OCI-LY7 (cell line): Measurements from ENCODE around the gene SLC25A13. TPM values are rescaled to one million over a fixed set of nuclear protein-coding genes. Genes with fewer than 3 reads are reported as not detected.

Source experiments
- BruUV-seq: library from RNA; stranded (reverse); fragments of 400-500 nt; replicated peaks from 2 replicates; lab custom pipeline; 2021; lab: Mats Ljungman, UMichigan
- CTCF ChIA-PET: fragments of 300-600 bp; sonication (Branson Sonifier 250); formaldehyde crosslinking; loops from one replicate; lab custom pipeline; 2022; ENCODE audit warnings: antibody characterized with exemption; ENCODE audit not compliant: unreplicated experiment; lab: Charles Lee
- POLR2A ChIA-PET: fragments of 300-600 bp; sonication (Branson Sonifier 250); formaldehyde crosslinking; loops from one replicate; lab custom pipeline; 2022; ENCODE audit warnings: antibody characterized with exemption; lab: Charles Lee
- DNase-seq: peaks from one replicate; pipeline ENCODE4 v3.0.0-alpha.2; 2015; ENCODE audit warnings: low spot score
- H2AFZ ChIP-seq: fragments of 200-600 bp; sonication (generic), shearing (Covaris generic); 2 replicates; pipeline ENCODE4 v1.6.1; 2014; ENCODE audit warnings: mild to moderate bottlenecking, antibody characterized with exemption, low read length, moderate library complexity
- H3K27ac ChIP-seq: fragments of 200-600 bp; sonication (generic); 2 replicates; pipeline ENCODE4 v1.5.1; 2014; ENCODE audit warnings: mixed run types, low read depth, mild to moderate bottlenecking, moderate library complexity, low read length, inconsistent platforms; ENCODE audit not compliant: poor library complexity, severe bottlenecking
- H3K36me3 ChIP-seq: fragments of 200-600 bp; sonication (generic); 2 replicates; pipeline ENCODE4 v1.6.1; 2014; ENCODE audit warnings: mild to moderate bottlenecking, antibody characterized with exemption, low read length, moderate library complexity, mixed read lengths; ENCODE audit not compliant: insufficient read depth
- H3K4me1 ChIP-seq: fragments of 200-600 bp; sonication (generic); 2 replicates; pipeline ENCODE4 v1.5.1; 2014; ENCODE audit warnings: mild to moderate bottlenecking, low read length; ENCODE audit not compliant: insufficient read depth, poor library complexity, severe bottlenecking
- H3K4me2 ChIP-seq: fragments of 200-600 bp; sonication (generic); 2 replicates; pipeline ENCODE4 v1.6.1; 2014; ENCODE audit warnings: mild to moderate bottlenecking, low read length
- H3K4me3 ChIP-seq: fragments of 200-600 bp; sonication (generic); 2 replicates; pipeline ENCODE4 v1.5.1; 2014; ENCODE audit warnings: mild to moderate bottlenecking, low read depth, low read length; ENCODE audit not compliant: poor library complexity, severe bottlenecking
- H3K79me2 ChIP-seq: fragments of 200-600 bp; sonication (generic); 2 replicates; pipeline ENCODE4 v1.6.1; 2016; ENCODE audit warnings: low read depth, mild to moderate bottlenecking, low read length, moderate library complexity, mixed read lengths; ENCODE audit not compliant: insufficient read depth
- H3K9me2 ChIP-seq: fragments of 200-600 bp; sonication (generic); 2 replicates; pipeline ENCODE4 v1.6.1; 2016; ENCODE audit warnings: mild to moderate bottlenecking, low read length, mixed read lengths; ENCODE audit not compliant: insufficient read depth
- H3K9me3 ChIP-seq: fragments of 200-600 bp; sonication (generic); 2 replicates; pipeline ENCODE4 v1.6.1; 2014; ENCODE audit warnings: mild to moderate bottlenecking, mixed run types, low read length, mixed read lengths
- H4K20me1 ChIP-seq: fragments of 200-600 bp; sonication (generic); 2 replicates; pipeline ENCODE4 v1.6.1; 2014; ENCODE audit warnings: mild to moderate bottlenecking, antibody characterized with exemption, low read length, moderate library complexity, mixed read lengths; ENCODE audit not compliant: insufficient read depth
- CTCF ChIP-seq: fragments of 200-600 bp; sonication (generic); conservative IDR thresholded peaks from 2 replicates; pipeline ENCODE4 v1.5.1; 2014; ENCODE audit warnings: mild to moderate bottlenecking, antibody characterized with exemption, low read length, moderate library complexity, mixed read lengths
- EZH2phosphoT487 ChIP-seq: fragments of 200-600 bp; sonication (generic); IDR thresholded peaks from 2 replicates; pipeline ENCODE4 v1.6.1; 2018; ENCODE audit warnings: low read depth, borderline replicate concordance, mild to moderate bottlenecking, mixed run types, antibody characterized with exemption, low read length, moderate library complexity, mixed read lengths
- intact Hi-C: fragments of 100-400 bp; cut with micrococcal nuclease; formaldehyde crosslinking; loops from one replicate; pipeline ENCODE4 v1.10.0; 2022; ENCODE audit not compliant: unreplicated experiment
- total RNA-seq, 2 experiments: library from RNA; depleted of rRNA in 1 of 2; stranded (reverse); fragments of >200 nt in 1 of 2; shearing (Covaris generic) in 1 of 2; gene quantifications; 2 replicates each; pipeline ENCODE4 v1.2.3, GENCODE V29; 2014 to 2022

Gene SLC25A13
- total RNA-seq, 2 experiments from 2014 or later, result 0.63 TPM; not detected in 1

- intact Hi-C loops, result no loop called here
- ChIA-PET CTCF (no interaction called here), POLR2A (no interaction called here)
- H3K79me2 ChIP-seq, result no peaks in the 10 kb centered on the region
- no peak for DNase-seq
- H3K9me2 ChIP-seq, result no peaks in the 10 kb centered on the region
- no peaks in the 10 kb centered on the region for H3K4me1 ChIP-seq
- H3K27ac ChIP-seq, result no peak overlapping the region
- H4K20me1 ChIP-seq, result no peaks in the 10 kb centered on the region; the same call in 1 of the 2 replicates
- H3K9me3 ChIP-seq, result no peaks in the 10 kb centered on the region
- no peak overlapping the region for H3K4me2 ChIP-seq
- H2AFZ ChIP-seq, result no peak overlapping the region
- H3K4me3 ChIP-seq, result no peak overlapping the region
- BruUV-seq, result no TSS peak
- TF ChIP-seq EZH2phosphoT487, result no peak
- TF ChIP-seq CTCF, result no peak
- H3K36me3 ChIP-seq, result no peaks in the 10 kb centered on the region
These were observed 85.5 kb downstream of the SLC25A13 start for GRCh38 chr7:96236198-96237039.

GRCh38 chr7:96235281-96235680, 86.6 kb downstream of the SLC25A13 start:
- intact Hi-C loops, result no loop called here
- BruUV-seq, result no TSS peak
- Histone ChIP-seq H3K4me3 (no peak overlapping the region), H3K36me3 (no peaks in the 10 kb centered on the region), H3K9me2 (no peaks in the 10 kb centered on the region), H3K27ac (no peak overlapping the region), H3K9me3 (no peaks in the 10 kb centered on the region), H3K4me1 (no peaks in the 10 kb centered on the region), H3K79me2 (no peaks in the 10 kb centered on the region), H2AFZ (no peak overlapping the region), H4K20me1 (no peaks in the 10 kb centered on the region; the same call in 1 of the 2 replicates), H3K4me2 (no peak overlapping the region)
- no peak for TF ChIP-seq EZH2phosphoT487
- TF ChIP-seq CTCF, result no peak
- ChIA-PET POLR2A (no interaction called here), CTCF (no interaction called here)
- no peak for DNase-seq

- no peak overlapping the region for H3K27ac ChIP-seq
- DNase-seq, result no peak
- CTCF ChIA-PET, result no interaction called here
- no peaks in the 10 kb centered on the region for H3K9me3 ChIP-seq
- H3K79me2 ChIP-seq, result no peaks in the 10 kb centered on the region
- no peaks in the 10 kb centered on the region for H3K9me2 ChIP-seq
- H3K4me3 ChIP-seq, result no peak overlapping the region
- BruUV-seq, result no TSS peak
- H3K4me2 ChIP-seq, result no peak overlapping the region
- no peaks in the 10 kb centered on the region for H3K4me1 ChIP-seq
- no peak overlapping the region for H2AFZ ChIP-seq
- H3K36me3 ChIP-seq, result no peaks in the 10 kb centered on the region
- TF ChIP-seq CTCF, result no peak
- no peak for TF ChIP-seq EZH2phosphoT487
- H4K20me1 ChIP-seq, result no peaks in the 10 kb centered on the region; the same call in 1 of the 2 replicates
- POLR2A ChIA-PET, result no interaction called here
- intact Hi-C loops, result no loop called here
These were observed 88.3 kb downstream of the SLC25A13 start for GRCh38 chr7:96233528-96234154.
